ENCODE data around the gene CTU1.

GRCh38 chr19:51076631-51077213, 31.5 kb downstream of the CTU1 start:
- no peak for TF ChIP-seq POLR2A (IDR thresholded peaks at IDR 0.05)
- TF ChIP-seq CTCF (IDR thresholded peaks at IDR 0.05) = no peak

Measured in uterus (tissue), 2 donors.